K562 (cell line): ENCODE data around the gene PIGM. TPM values are rescaled to one million over a fixed set of nuclear protein-coding genes. Genes with fewer than 3 reads are reported as not detected.

ENCODE experiments used
- ARHGAP35 ChIP-seq: fragments of 450-650 bp; IDR thresholded peaks from 2 replicates; pipeline ENCODE4 v1.6.1; 2018; ENCODE audit not compliant: partially characterized antibody
- CBX2 ChIP-seq: fragments of 200-600 bp; sonication (generic); IDR thresholded peaks from one replicate; pipeline ENCODE4 v1.6.1; 2012; ENCODE audit warnings: mild to moderate bottlenecking, low read length, inconsistent platforms; ENCODE audit not compliant: insufficient read depth, poor library complexity, severe bottlenecking
- DACH1 ChIP-seq: fragments of 450-650 bp; IDR thresholded peaks from 2 replicates; pipeline ENCODE4 v1.6.1; 2018; ENCODE audit not compliant: partially characterized antibody
- ELF1 ChIP-seq: fragments of 200-800 bp; sonication (Bioruptor generic); IDR thresholded peaks from 2 replicates; pipeline ENCODE4 v1.6.1; 2016; ENCODE audit warnings: missing genetic modification characterization, missing compliant biosample characterization
- ELF4 ChIP-seq: fragments of 450-650 bp; formaldehyde crosslinking; IDR thresholded peaks from 2 replicates; pipeline ENCODE4 v1.4.0; 2022; ENCODE audit warnings: missing genetic modification characterization
- NFATC3 ChIP-seq: fragments of 450-650 bp; IDR thresholded peaks from 2 replicates; pipeline ENCODE4 v1.6.1; 2017; ENCODE audit warnings: mild to moderate bottlenecking
- SMARCA4 ChIP-seq: fragments of 450-650 bp; IDR thresholded peaks from 2 replicates; pipeline ENCODE4 v1.6.1; 2016
- SMARCE1 ChIP-seq: fragments of 450-650 bp; IDR thresholded peaks from 2 replicates; pipeline ENCODE4 v1.7.1; 2016; ENCODE audit warnings: mild to moderate bottlenecking
- ZNF445 ChIP-seq: fragments of 250-450 bp; sonication (Bioruptor Pico); IDR thresholded peaks from 2 replicates; pipeline ENCODE4 v1.4.0; 2020; ENCODE audit warnings: low read depth, mild to moderate bottlenecking, moderate library complexity
- polyA plus RNA-seq, 8 experiments: library from polyadenylated mRNA; depleted of rRNA in 4 of 8; stranded (reverse) in 5 of 8; unstranded in 3 of 8; fragments of >200 nt; fragmentation: Nextera tagmentation in 2 of 8; fragmentation: Illumina TruSeq in 1 of 8; extraction: Ambion mirVana in 2 of 8; extraction: Trizol in 1 of 8; gene quantifications; 2 replicates each; pipeline versions ENCODE4 v1.2.1 to v1.2.3, GENCODE V29; 2011 to 2014; ENCODE audit warnings: inconsistent platforms in 1 of 8, missing spikeins in 1 of 8
- total RNA-seq, 7 experiments: library from RNA; depleted of rRNA in 6 of 7; stranded (reverse); fragments of >200 nt in 6 of 7; fragmentation: Illumina TruSeq in 2 of 7; extraction: Trizol in 2 of 7; gene quantifications; 2 replicates each; pipeline versions ENCODE4 v1.2.1 to v1.2.3, GENCODE V29; 2011 to 2021; ENCODE audit warnings: low replicate concordance in 1 of 7
- TF ChIP-seq, protein P1 (sequence below), 2 experiments: fragments of 450-650 bp in 1 of 2; sonication (generic) in 1 of 2; formaldehyde crosslinking in 1 of 2; IDR thresholded peaks; 2 replicates each; pipeline versions ENCODE4 v1.7.1 to v1.9.0; 2016 to 2022; ENCODE audit warnings: inconsistent platforms in 1 of 2, mild to moderate bottlenecking in 1 of 2, missing genetic modification reagents in 1 of 2
- TF ChIP-seq, protein P2 (sequence below): sonication (generic); formaldehyde crosslinking; IDR thresholded peaks from 2 replicates; pipeline ENCODE4 v1.8.0; 2022; ENCODE audit warnings: mild to moderate bottlenecking, low read depth, missing genetic modification reagents
- TF ChIP-seq, protein P3 (sequence below): conservative IDR thresholded peaks from 2 replicates; pipeline ENCODE4 v1.6.1; 2011; ENCODE audit warnings: low read depth, mild to moderate bottlenecking, low read length; ENCODE audit not compliant: control insufficient read depth
- TF ChIP-seq, protein P4 (sequence below): sonication (generic); formaldehyde crosslinking; IDR thresholded peaks from 2 replicates; pipeline ENCODE4 v1.8.1; 2023; ENCODE audit warnings: mild to moderate bottlenecking, missing genetic modification reagents

Gene PIGM
- total and polyA plus RNA-seq, 9 of the 15 experiments (the other 6 are each of a cell fraction or from before 2014, with no cell fraction given): 2.6 to 6.7 (median 4.3) TPM

DNA sequence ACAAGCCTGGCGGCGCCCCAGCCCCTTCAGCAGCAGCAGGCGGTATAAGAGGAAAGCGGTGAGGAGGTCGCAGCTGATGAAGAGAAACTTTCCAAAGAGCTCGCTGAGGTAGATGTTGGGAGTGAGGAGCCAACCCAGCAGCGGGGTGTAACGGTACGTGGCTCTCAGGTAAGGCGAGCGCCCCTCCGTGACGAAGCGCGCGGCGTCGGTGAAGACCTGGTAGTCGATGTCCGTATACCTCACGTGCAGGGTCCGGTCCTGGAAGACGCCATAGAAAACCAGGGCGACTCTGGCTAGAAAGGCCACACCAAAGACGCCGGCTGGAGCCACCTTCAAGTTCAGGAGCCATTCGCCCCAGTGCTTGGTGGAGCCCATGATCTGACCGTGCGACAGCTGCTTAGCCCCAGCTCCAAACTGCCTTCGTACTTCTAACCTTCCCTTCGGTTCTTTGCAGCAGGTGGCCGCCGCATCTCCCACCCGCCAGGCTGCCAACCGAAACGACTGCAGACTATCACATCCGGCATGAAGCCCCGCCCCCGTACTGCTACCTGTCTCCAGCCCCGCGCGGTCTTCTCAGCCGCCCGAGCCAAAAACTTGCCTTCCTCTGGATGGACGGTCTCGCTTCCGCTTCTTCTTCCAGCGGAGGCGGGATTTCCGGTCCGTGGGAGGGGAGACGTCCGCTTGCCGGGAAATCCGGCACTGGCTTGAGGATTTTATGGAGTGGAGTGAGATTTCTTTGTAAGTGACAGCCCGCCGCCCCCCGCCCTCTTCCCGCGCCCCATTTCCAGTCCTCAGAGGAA, at the start of gene PIGM (continued):
- TF ChIP-seq, protein P1, sequence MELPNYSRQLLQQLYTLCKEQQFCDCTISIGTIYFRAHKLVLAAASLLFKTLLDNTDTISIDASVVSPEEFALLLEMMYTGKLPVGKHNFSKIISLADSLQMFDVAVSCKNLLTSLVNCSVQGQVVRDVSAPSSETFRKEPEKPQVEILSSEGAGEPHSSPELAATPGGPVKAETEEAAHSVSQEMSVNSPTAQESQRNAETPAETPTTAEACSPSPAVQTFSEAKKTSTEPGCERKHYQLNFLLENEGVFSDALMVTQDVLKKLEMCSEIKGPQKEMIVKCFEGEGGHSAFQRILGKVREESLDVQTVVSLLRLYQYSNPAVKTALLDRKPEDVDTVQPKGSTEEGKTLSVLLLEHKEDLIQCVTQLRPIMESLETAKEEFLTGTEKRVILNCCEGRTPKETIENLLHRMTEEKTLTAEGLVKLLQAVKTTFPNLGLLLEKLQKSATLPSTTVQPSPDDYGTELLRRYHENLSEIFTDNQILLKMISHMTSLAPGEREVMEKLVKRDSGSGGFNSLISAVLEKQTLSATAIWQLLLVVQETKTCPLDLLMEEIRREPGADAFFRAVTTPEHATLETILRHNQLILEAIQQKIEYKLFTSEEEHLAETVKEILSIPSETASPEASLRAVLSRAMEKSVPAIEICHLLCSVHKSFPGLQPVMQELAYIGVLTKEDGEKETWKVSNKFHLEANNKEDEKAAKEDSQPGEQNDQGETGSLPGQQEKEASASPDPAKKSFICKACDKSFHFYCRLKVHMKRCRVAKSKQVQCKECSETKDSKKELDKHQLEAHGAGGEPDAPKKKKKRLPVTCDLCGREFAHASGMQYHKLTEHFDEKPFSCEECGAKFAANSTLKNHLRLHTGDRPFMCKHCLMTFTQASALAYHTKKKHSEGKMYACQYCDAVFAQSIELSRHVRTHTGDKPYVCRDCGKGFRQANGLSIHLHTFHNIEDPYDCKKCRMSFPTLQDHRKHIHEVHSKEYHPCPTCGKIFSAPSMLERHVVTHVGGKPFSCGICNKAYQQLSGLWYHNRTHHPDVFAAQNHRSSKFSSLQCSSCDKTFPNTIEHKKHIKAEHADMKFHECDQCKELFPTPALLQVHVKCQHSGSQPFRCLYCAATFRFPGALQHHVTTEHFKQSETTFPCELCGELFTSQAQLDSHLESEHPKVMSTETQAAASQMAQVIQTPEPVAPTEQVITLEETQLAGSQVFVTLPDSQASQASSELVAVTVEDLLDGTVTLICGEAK (IDR thresholded peaks at IDR 0.05): peak; percentile 96
- TF ChIP-seq, protein P1 (CRISPR knock-in tag; IDR thresholded peaks at IDR 0.05): no peak
- TF ChIP-seq, protein P2, sequence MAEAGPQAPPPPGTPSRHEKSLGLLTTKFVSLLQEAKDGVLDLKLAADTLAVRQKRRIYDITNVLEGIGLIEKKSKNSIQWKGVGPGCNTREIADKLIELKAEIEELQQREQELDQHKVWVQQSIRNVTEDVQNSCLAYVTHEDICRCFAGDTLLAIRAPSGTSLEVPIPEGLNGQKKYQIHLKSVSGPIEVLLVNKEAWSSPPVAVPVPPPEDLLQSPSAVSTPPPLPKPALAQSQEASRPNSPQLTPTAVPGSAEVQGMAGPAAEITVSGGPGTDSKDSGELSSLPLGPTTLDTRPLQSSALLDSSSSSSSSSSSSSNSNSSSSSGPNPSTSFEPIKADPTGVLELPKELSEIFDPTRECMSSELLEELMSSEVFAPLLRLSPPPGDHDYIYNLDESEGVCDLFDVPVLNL (CRISPR knock-in tag): no peak
- TF ChIP-seq, protein P3, sequence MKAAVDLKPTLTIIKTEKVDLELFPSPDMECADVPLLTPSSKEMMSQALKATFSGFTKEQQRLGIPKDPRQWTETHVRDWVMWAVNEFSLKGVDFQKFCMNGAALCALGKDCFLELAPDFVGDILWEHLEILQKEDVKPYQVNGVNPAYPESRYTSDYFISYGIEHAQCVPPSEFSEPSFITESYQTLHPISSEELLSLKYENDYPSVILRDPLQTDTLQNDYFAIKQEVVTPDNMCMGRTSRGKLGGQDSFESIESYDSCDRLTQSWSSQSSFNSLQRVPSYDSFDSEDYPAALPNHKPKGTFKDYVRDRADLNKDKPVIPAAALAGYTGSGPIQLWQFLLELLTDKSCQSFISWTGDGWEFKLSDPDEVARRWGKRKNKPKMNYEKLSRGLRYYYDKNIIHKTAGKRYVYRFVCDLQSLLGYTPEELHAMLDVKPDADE: no peak
- TF ChIP-seq SMARCA4: no peak
- TF ChIP-seq ARHGAP35: no peak
- no peak for TF ChIP-seq DACH1
- no peak for TF ChIP-seq CBX2
- no peak for TF ChIP-seq NFATC3
- peak; percentile 83 for TF ChIP-seq ELF1
- TF ChIP-seq SMARCE1: no peak
- no peak for TF ChIP-seq ELF4
- TF ChIP-seq, protein P4, sequence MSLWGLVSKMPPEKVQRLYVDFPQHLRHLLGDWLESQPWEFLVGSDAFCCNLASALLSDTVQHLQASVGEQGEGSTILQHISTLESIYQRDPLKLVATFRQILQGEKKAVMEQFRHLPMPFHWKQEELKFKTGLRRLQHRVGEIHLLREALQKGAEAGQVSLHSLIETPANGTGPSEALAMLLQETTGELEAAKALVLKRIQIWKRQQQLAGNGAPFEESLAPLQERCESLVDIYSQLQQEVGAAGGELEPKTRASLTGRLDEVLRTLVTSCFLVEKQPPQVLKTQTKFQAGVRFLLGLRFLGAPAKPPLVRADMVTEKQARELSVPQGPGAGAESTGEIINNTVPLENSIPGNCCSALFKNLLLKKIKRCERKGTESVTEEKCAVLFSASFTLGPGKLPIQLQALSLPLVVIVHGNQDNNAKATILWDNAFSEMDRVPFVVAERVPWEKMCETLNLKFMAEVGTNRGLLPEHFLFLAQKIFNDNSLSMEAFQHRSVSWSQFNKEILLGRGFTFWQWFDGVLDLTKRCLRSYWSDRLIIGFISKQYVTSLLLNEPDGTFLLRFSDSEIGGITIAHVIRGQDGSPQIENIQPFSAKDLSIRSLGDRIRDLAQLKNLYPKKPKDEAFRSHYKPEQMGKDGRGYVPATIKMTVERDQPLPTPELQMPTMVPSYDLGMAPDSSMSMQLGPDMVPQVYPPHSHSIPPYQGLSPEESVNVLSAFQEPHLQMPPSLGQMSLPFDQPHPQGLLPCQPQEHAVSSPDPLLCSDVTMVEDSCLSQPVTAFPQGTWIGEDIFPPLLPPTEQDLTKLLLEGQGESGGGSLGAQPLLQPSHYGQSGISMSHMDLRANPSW (CRISPR knock-in tag): no peak
- no peak for TF ChIP-seq ZNF445
